Nephron progenitor cell (in vitro differentiated cells): Measurements from ENCODE around the gene ZNF230.

Source experiments
- DNase-seq: peaks from one replicate; pipeline ENCODE4 v3.0.0; 2021
- H3K27ac Mint-ChIP-seq: 2 replicates; pipeline ENCODE4 v1.8.0; 2021; ENCODE audit warnings: mild to moderate bottlenecking, moderate library complexity, mixed read lengths
- H3K27me3 Mint-ChIP-seq: 2 replicates; pipeline ENCODE4 v1.8.0; 2021; ENCODE audit warnings: mild to moderate bottlenecking, low read depth, mixed read lengths; ENCODE audit not compliant: poor library complexity
- H3K36me3 Mint-ChIP-seq: 2 replicates; pipeline ENCODE4 v1.8.0; 2021; ENCODE audit warnings: low read depth, mixed read lengths
- H3K4me1 Mint-ChIP-seq: 2 replicates; pipeline ENCODE4 v1.8.0; 2021; ENCODE audit warnings: mixed read lengths
- H3K4me3 Mint-ChIP-seq: 2 replicates; pipeline ENCODE4 v1.8.0; 2021; ENCODE audit warnings: mild to moderate bottlenecking, moderate library complexity, mixed read lengths
- H3K9me3 Mint-ChIP-seq: 2 replicates; pipeline ENCODE4 v1.8.0; 2021; ENCODE audit warnings: mild to moderate bottlenecking, moderate library complexity, mixed read lengths
- TF ChIP-seq, protein P1 (sequence below): fragments of 200-600 bp; sonication (generic); IDR thresholded peaks from 2 replicates; pipeline ENCODE4 v1.5.0; 2021; ENCODE audit warnings: antibody characterized with exemption

The ZNF230 gene

DNA sequence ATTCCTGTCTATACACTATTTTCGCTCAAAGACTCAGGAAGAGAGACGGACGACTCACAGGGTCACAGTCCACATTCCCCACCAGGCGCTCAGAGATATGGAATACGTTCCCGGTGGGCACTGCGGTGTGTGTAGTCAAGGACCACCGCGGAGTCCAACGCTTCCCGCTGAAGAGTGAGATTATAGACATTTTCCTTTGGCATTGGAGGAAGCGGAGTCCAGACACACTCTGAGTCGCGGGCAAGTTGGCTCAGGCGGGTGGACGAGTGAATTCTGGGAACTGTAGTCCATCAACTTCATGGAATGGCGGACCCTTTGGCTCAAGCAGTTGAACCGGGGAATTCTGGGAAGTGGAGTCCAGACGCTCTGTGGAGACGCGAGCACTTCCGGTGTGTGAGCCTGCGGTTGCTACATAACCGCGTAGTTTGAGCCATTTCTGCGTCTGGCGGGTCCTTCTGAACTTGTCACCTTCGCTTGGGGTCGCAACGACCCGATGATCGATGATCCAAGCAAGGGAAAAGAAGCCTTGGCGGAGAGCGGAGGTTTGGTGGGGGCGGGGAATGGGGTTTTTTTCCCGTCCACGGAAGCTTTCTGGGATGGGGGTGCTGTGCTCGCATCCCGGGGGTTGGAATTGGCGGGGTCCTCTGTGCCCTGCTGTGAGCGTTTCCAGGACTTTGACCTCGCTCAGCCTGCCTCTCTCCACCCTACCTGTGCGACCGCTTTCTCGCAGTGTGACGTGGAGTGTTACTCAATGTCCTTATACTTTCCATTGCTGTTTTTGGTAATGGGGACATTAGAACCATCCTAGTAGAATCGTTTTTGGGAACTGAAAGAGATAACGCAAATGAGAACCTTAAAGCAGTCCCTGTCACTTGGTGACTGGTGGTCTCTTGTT, at the start of gene ZNF230:
TSS of gene ZNF230 (plus strand) at position 392 of the 895 bp plus-strand sequence. CDS start 4,122 bp downstream, outside the sequence.
- Mint-ChIP-seq H3K4me3 (peak within 1 kb of the TSS; percentile 96), H3K27ac (peak within 1 kb of the TSS; percentile 94), H3K4me1 (peaks cover 20% of the 10 kb centered on the region), H3K9me3 (peaks cover 55% of the 10 kb centered on the region), H3K36me3 (peaks cover 36% of the 10 kb centered on the region), H3K27me3 (peaks cover 15% of the 10 kb centered on the region)
- DNase-seq, result peak; percentile 80
- TF ChIP-seq, protein P1, sequence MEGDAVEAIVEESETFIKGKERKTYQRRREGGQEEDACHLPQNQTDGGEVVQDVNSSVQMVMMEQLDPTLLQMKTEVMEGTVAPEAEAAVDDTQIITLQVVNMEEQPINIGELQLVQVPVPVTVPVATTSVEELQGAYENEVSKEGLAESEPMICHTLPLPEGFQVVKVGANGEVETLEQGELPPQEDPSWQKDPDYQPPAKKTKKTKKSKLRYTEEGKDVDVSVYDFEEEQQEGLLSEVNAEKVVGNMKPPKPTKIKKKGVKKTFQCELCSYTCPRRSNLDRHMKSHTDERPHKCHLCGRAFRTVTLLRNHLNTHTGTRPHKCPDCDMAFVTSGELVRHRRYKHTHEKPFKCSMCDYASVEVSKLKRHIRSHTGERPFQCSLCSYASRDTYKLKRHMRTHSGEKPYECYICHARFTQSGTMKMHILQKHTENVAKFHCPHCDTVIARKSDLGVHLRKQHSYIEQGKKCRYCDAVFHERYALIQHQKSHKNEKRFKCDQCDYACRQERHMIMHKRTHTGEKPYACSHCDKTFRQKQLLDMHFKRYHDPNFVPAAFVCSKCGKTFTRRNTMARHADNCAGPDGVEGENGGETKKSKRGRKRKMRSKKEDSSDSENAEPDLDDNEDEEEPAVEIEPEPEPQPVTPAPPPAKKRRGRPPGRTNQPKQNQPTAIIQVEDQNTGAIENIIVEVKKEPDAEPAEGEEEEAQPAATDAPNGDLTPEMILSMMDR, result no peak

DNA sequence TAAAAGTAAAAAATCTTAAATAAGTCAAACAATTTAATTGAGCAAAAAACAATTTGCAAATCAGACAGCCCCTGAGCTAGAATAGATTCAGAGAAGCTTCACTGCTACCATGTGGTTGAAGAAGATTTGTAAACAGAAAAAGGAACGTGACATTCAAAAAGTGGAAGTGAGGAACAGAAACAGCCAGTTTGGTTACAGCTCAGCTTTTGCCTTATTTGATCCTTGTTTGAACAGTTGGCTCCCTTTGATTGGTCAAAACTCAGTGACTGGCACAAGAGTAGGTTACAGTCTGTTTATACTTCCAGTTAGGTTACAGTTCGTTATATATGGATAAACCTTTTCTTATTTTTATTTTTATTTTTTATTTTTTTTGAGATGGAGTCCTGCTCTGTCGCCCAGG, 45.9 kb upstream of the ZNF230 start:
- H3K4me3 Mint-ChIP-seq, result no peak overlapping the region
- H3K27me3 Mint-ChIP-seq, result peaks cover 6% of the 10 kb centered on the region
- no peak for DNase-seq
- peaks cover 95% of the 10 kb centered on the region for H3K36me3 Mint-ChIP-seq
- TF ChIP-seq, protein P1, result no peak
- H3K27ac Mint-ChIP-seq, result no peak overlapping the region
- H3K9me3 Mint-ChIP-seq, result peaks cover 98% of the 10 kb centered on the region
- H3K4me1 Mint-ChIP-seq, result no peaks in the 10 kb centered on the region

DNA sequence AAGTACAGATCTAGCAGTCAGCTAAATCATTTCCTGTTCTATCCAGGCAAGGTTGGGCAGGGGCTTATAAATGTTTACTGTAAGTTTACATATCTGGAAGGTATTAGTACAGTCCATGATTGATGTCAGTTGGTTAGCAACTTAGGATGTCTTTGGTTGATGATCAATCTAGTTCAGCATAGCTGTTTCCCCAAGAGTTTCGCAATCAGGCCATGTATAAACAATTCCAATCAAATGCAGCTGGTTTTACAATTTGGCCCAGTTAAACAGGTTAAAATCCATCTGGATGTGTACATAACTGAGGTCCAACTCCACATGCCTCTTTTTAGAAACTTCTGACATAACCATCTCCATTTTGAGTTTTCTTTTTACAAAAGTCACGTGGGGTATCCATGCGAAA, 44.9 kb upstream of the ZNF230 start:
- TF ChIP-seq, protein P1, result no peak
- no peak for DNase-seq
- Mint-ChIP-seq H3K4me1 (no peaks in the 10 kb centered on the region), H3K36me3 (peaks cover 96% of the 10 kb centered on the region), H3K9me3 (peaks cover 99% of the 10 kb centered on the region), H3K4me3 (no peak overlapping the region), H3K27me3 (peaks cover 4% of the 10 kb centered on the region), H3K27ac (no peak overlapping the region)

DNA sequence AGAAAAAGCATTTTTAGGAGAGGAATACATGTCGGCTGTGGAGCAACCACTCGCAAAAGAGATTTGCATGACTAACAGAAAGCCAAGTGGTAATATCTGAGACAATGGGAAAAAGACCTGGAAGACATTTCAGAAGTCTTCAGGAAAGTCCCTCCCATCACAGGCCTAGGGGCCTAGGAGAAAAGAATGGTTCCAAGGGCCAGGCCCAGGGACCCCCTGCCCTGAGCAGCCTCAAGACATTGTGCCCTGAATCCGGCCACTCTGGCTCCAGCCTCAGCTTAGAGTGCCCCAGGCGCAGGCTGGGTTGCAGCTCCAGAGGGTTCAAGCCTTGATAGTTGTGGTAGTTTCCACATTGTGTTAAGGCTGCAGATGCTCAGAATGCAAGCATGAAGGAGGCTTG, 42.3 kb upstream of the ZNF230 start:
- no peak for DNase-seq
- TF ChIP-seq, protein P1, result no peak
- Mint-ChIP-seq H3K36me3 (peaks cover 96% of the 10 kb centered on the region), H3K4me1 (no peaks in the 10 kb centered on the region), H3K4me3 (no peak overlapping the region), H3K27ac (no peak overlapping the region), H3K27me3 (peaks cover 4% of the 10 kb centered on the region), H3K9me3 (peaks cover 98% of the 10 kb centered on the region)

DNA sequence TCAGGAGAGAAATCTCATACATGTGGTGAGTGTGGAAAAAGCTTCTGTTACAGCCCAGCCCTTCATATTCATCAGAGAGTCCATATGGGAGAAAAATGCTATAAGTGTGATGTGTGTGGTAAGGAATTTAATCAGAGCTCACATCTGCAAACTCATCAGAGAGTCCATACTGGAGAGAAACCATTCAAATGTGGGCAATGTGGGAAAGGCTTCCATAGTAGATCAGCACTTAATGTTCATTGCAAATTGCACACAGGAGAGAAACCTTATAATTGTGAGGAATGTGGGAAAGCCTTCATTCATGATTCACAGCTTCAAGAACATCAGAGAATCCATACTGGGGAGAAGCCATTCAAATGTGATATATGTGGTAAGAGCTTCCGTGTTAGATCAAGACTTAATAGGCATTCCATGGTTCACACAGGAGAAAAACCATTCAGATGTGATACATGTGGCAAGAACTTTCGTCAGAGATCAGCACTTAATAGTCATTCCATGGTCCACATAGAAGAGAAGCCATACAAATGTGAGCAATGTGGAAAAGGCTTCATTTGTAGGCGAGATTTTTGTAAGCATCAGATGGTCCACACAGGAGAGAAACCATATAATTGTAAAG, 36.6 kb upstream of the ZNF230 start:
- TF ChIP-seq, protein P1, result no peak
- H3K4me1 Mint-ChIP-seq, result no peaks in the 10 kb centered on the region
- peaks cover 3% of the 10 kb centered on the region for H3K27me3 Mint-ChIP-seq
- H3K36me3 Mint-ChIP-seq, result peaks cover 100% of the 10 kb centered on the region
- H3K27ac Mint-ChIP-seq, result no peak overlapping the region
- no peak for DNase-seq
- peaks cover 99% of the 10 kb centered on the region for H3K9me3 Mint-ChIP-seq
- no peak overlapping the region for H3K4me3 Mint-ChIP-seq
